ENCODE data around the gene RGMB. TPM values are rescaled to one million over a fixed set of nuclear protein-coding genes. Genes with fewer than 3 reads are reported as not detected.

Gene RGMB
- total RNA-seq, 1 donor from 2014 or later, result 20.9 TPM

- DNase-seq (ENCODE audit: low read depth), result no peak
- H3K4me3 ChIP-seq (ENCODE audit: low read depth, low read length), result no peak overlapping the region
- no peak for TF ChIP-seq CTCF (conservative IDR thresholded peaks at IDR 0.05; ENCODE audit: low read depth, low read length)
Observed at GRCh38 chr5:98805070-98805469, 31.6 kb downstream of the RGMB start.

GRCh38 chr5:98807806-98808205 is 34.3 kb downstream of the RGMB start:
- DNase-seq (ENCODE audit: low read depth), result no peak
- TF ChIP-seq CTCF (conservative IDR thresholded peaks at IDR 0.05; ENCODE audit: low read depth, low read length), result no peak
- no peak overlapping the region for H3K4me3 ChIP-seq (ENCODE audit: low read depth, low read length)

- H3K4me3 ChIP-seq (ENCODE audit: low read depth, low read length), result no peak overlapping the region
- DNase-seq (ENCODE audit: low read depth), result no peak
- no peak for TF ChIP-seq CTCF (conservative IDR thresholded peaks at IDR 0.05; ENCODE audit: low read depth, low read length)
Observed at GRCh38 chr5:98810206-98810605, 36.7 kb downstream of the RGMB start.

GRCh38 chr5:98813755-98814154 is 40.3 kb downstream of the RGMB start:
- TF ChIP-seq CTCF (conservative IDR thresholded peaks at IDR 0.05; ENCODE audit: low read depth, low read length), result no peak
- no peak overlapping the region for H3K4me3 ChIP-seq (ENCODE audit: low read depth, low read length)
- DNase-seq (ENCODE audit: low read depth), result no peak

GRCh38 chr5:98816582-98817222 is 43.2 kb downstream of the RGMB start:
- no peak for TF ChIP-seq CTCF (conservative IDR thresholded peaks at IDR 0.05; ENCODE audit: low read depth, low read length)
- no peak overlapping the region for H3K4me3 ChIP-seq (ENCODE audit: low read depth, low read length)
- DNase-seq (ENCODE audit: low read depth), result no peak

- no peak for TF ChIP-seq CTCF (conservative IDR thresholded peaks at IDR 0.05; ENCODE audit: low read depth, low read length)
- DNase-seq (ENCODE audit: low read depth), result no peak
- H3K4me3 ChIP-seq (ENCODE audit: low read depth, low read length), result no peak overlapping the region
Observed at GRCh38 chr5:98825582-98826375, 52.3 kb downstream of the RGMB start.

Data from epithelial cell of proximal tubule (primary cell).